22Rv1 (cell line): ENCODE measurements around the gene SDK1.

ENCODE experiments used
- ZFX ChIP-seq: fragments of 450-650 bp; IDR thresholded peaks from 2 replicates; pipeline ENCODE4 v1.6.1; 2017; ENCODE audit warnings: antibody characterized with exemption, borderline replicate concordance
- TF ChIP-seq, protein P1 (sequence below): fragments of 450-650 bp; IDR thresholded peaks from 2 replicates; pipeline ENCODE4 v1.5.1; 2017; ENCODE audit warnings: mild to moderate bottlenecking

DNA sequence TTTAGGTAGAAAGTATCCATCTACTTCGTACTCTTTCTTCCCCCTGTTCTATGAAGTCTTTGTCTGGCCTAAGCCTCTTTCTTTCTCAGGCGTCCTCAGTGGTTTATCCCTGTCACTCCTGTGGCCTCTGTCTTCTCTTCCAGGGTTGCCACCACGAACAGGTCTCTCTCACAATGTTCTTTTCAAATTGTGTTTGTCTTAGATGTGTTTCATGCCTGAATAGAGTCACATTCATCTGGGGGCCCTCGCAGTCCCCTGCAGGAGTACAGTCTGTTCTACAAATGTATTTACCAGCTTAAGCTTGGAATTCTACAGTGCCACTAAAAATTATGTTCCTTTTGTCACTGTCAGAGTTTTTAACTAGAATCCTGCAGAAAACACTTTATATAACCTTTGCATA is 700.7 kb downstream of the SDK1 start:
- TF ChIP-seq, protein P1, sequence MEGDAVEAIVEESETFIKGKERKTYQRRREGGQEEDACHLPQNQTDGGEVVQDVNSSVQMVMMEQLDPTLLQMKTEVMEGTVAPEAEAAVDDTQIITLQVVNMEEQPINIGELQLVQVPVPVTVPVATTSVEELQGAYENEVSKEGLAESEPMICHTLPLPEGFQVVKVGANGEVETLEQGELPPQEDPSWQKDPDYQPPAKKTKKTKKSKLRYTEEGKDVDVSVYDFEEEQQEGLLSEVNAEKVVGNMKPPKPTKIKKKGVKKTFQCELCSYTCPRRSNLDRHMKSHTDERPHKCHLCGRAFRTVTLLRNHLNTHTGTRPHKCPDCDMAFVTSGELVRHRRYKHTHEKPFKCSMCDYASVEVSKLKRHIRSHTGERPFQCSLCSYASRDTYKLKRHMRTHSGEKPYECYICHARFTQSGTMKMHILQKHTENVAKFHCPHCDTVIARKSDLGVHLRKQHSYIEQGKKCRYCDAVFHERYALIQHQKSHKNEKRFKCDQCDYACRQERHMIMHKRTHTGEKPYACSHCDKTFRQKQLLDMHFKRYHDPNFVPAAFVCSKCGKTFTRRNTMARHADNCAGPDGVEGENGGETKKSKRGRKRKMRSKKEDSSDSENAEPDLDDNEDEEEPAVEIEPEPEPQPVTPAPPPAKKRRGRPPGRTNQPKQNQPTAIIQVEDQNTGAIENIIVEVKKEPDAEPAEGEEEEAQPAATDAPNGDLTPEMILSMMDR = no peak
- no peak for TF ChIP-seq ZFX
